A549 (cell line): ENCODE results near the gene DGCR2. TPM values are rescaled to one million over a fixed set of nuclear protein-coding genes. Genes with fewer than 3 reads are reported as not detected.

Source experiments
- ATAC-seq, 2 experiments: fragments of 200-7000 bp in 1 of 2; fragments of >200 bp in 1 of 2; cut with Nextera tagmentation in 1 of 2; cut with Tn5 transposase in 1 of 2; 3 replicates each; pipeline versions ENCODE4 v1.8.0 to v1.9.1; 2018 to 2020; ENCODE audit warnings: mild to moderate bottlenecking in 1 of 2, moderate library complexity in 1 of 2
- CTCF ChIA-PET: fragments of 300-600 bp; sonication (Branson Sonifier 250); formaldehyde crosslinking; extraction: SDS; loops from one replicate; lab custom pipeline; 2021; ENCODE audit warnings: antibody characterized with exemption, inconsistent platforms; lab: Yijun Ruan, JAX
- POLR2A ChIA-PET: fragments of 350-600 bp; formaldehyde crosslinking; extraction: SDS; loops from one replicate; lab custom pipeline; 2021; ENCODE audit warnings: antibody characterized with exemption, inconsistent platforms; lab: Yijun Ruan, JAX
- DNase-seq, 2 experiments: peaks; one replicate each; pipeline versions ENCODE4 v3.0.0 to v3.0.0-alpha.2; 2011 to 2016; ENCODE audit warnings: low read depth in 1 of 2, low spot score in 1 of 2
- FAIRE-seq: peaks from 2 replicates; lab custom pipeline; 2011; peaks lifted over from hg19 to GRCh38; lab: Jason Lieb, UNC
- H3K27ac ChIP-seq, 2 experiments: fragments of >200 bp; sonication (Bioruptor Twin); formaldehyde crosslinking; 3 replicates each; pipeline ENCODE4 v1.5.1; 2016 to 2017
- H3K4me1 ChIP-seq: fragments of >200 bp; sonication (Bioruptor Twin); formaldehyde crosslinking; 3 replicates; pipeline ENCODE4 v1.6.1; 2016
- H3K4me2 ChIP-seq: fragments of >200 bp; sonication (Bioruptor Twin); formaldehyde crosslinking; 3 replicates; pipeline ENCODE4 v1.6.1; 2016
- H3K4me3 ChIP-seq: fragments of >200 bp; sonication (Bioruptor Twin); formaldehyde crosslinking; 3 replicates; pipeline ENCODE4 v1.5.1; 2016
- H3K9me3 ChIP-seq: fragments of >200 bp; sonication (Bioruptor Twin); formaldehyde crosslinking; 3 replicates; pipeline ENCODE4 v1.6.1; 2016
- ATOH8 ChIP-seq: fragments of 250-450 bp; sonication (Bioruptor Pico); IDR thresholded peaks from 2 replicates; pipeline ENCODE4 v1.5.0; 2020; ENCODE audit warnings: low read depth, mild to moderate bottlenecking, moderate library complexity
- CBX2 ChIP-seq: fragments of 200-600 bp; sonication (generic); IDR thresholded peaks from 2 replicates; pipeline ENCODE4 v1.6.1; 2016; ENCODE audit warnings: low read depth, mild to moderate bottlenecking, borderline replicate concordance
- CEBPB ChIP-seq, 2 experiments: fragments of >200 bp in 1 of 2; sonication (Bioruptor Twin) in 1 of 2; formaldehyde crosslinking in 1 of 2; IDR thresholded peaks; 2 replicates each; pipeline ENCODE4 v1.6.1; 2012 to 2016
- GATA3 ChIP-seq: IDR thresholded peaks from 2 replicates; pipeline ENCODE4 v1.6.1; 2012; ENCODE audit warnings: borderline replicate concordance
- HDAC2 ChIP-seq: fragments of 200-600 bp; sonication (generic); IDR thresholded peaks from 2 replicates; pipeline ENCODE4 v1.6.1; 2016
- HOXA7 ChIP-seq: fragments of 250-450 bp; sonication (Bioruptor Pico); IDR thresholded peaks from 2 replicates; pipeline ENCODE4 v1.5.0; 2020; ENCODE audit warnings: mild to moderate bottlenecking, moderate library complexity
- HOXB13 ChIP-seq: fragments of 250-450 bp; sonication (Bioruptor Pico); IDR thresholded peaks from 2 replicates; pipeline ENCODE4 v1.5.0; 2020; ENCODE audit warnings: low read depth, mild to moderate bottlenecking, moderate library complexity
- HOXB5 ChIP-seq: fragments of 250-450 bp; sonication (Bioruptor Pico); IDR thresholded peaks from 2 replicates; pipeline ENCODE4 v1.5.0; 2020; ENCODE audit warnings: mild to moderate bottlenecking, moderate library complexity
- JUN ChIP-seq, 2 experiments: fragments of >200 bp; sonication (Bioruptor Twin); formaldehyde crosslinking; IDR thresholded peaks; 2 replicates in 1 of 2; 3 replicates in 1 of 2; pipeline ENCODE4 v1.6.1; 2016 to 2017
- JUNB ChIP-seq: fragments of >200 bp; sonication (Bioruptor Twin); formaldehyde crosslinking; IDR thresholded peaks from 2 replicates; pipeline ENCODE4 v1.6.1; 2016
- KDM1A ChIP-seq: fragments of 200-600 bp; sonication (generic); IDR thresholded peaks from 2 replicates; pipeline ENCODE4 v1.6.1; 2016; ENCODE audit warnings: low read depth, mild to moderate bottlenecking
- NFE2L2 ChIP-seq: fragments of 150-350 bp; conservative IDR thresholded peaks from 2 replicates; pipeline ENCODE4 v1.6.1; 2014; ENCODE audit warnings: low read length
- PHF8 ChIP-seq: fragments of 200-600 bp; sonication (generic); IDR thresholded peaks from 2 replicates; pipeline ENCODE4 v1.6.1; 2016; ENCODE audit warnings: low read depth, mild to moderate bottlenecking, antibody characterized with exemption, moderate library complexity, borderline replicate concordance
- POLR2AphosphoS2 ChIP-seq: conservative IDR thresholded peaks from 2 replicates; pipeline ENCODE4 v1.6.1; 2012; ENCODE audit warnings: low read length, improper control_type of control experiment, inconsistent platforms
- RARB ChIP-seq: fragments of 250-450 bp; sonication (Bioruptor Pico); IDR thresholded peaks from 2 replicates; pipeline ENCODE4 v1.8.0; 2021; ENCODE audit warnings: mild to moderate bottlenecking, moderate library complexity
- RCOR1 ChIP-seq: fragments of 150-350 bp; IDR thresholded peaks from 2 replicates; pipeline ENCODE4 v1.6.1; 2014; ENCODE audit warnings: antibody characterized with exemption, low read length, low read depth
- RFX5 ChIP-seq: fragments of 450-650 bp; IDR thresholded peaks from 2 replicates; pipeline ENCODE4 v1.7.1; 2014; ENCODE audit warnings: antibody characterized with exemption, mild to moderate bottlenecking, moderate library complexity
- SMC3 ChIP-seq: fragments of >200 bp; sonication (Bioruptor Twin); formaldehyde crosslinking; IDR thresholded peaks from 3 replicates; pipeline ENCODE4 v1.6.1; 2018; ENCODE audit warnings: inconsistent platforms
- SREBF2 ChIP-seq: fragments of 450-650 bp; IDR thresholded peaks from 2 replicates; pipeline ENCODE4 v1.6.1; 2014; ENCODE audit warnings: mild to moderate bottlenecking, moderate library complexity
- TFCP2L1 ChIP-seq: fragments of 250-450 bp; sonication (Bioruptor Pico); IDR thresholded peaks from 2 replicates; pipeline ENCODE4 v1.5.0; 2021; ENCODE audit warnings: mild to moderate bottlenecking
- TP53 ChIP-seq: fragments of 250-450 bp; sonication (Bioruptor Pico); IDR thresholded peaks from 2 replicates; pipeline ENCODE4 v1.5.0; 2021; ENCODE audit warnings: mild to moderate bottlenecking, moderate library complexity
- USF2 ChIP-seq: fragments of 450-650 bp; IDR thresholded peaks from 2 replicates; pipeline ENCODE4 v1.6.1; 2014; ENCODE audit warnings: antibody characterized with exemption
- ZSCAN20 ChIP-seq: fragments of 250-450 bp; sonication (Bioruptor Pico); IDR thresholded peaks from 2 replicates; pipeline ENCODE4 v1.8.0; 2022; ENCODE audit warnings: mild to moderate bottlenecking, moderate library complexity
- WGBS: methylation state at CpG from one replicate; pipeline ENCODE4 v1.1.6; 2017; ENCODE audit errors: missing lambda C conversion rate; 5-methylcytosine and 5-hydroxymethylcytosine counted together
- polyA plus RNA-seq, 4 experiments: library from polyadenylated mRNA; depleted of rRNA in 3 of 4; stranded (reverse); fragments of >200 nt; fragmentation: RNase III in 1 of 4; extraction: RNeasy Plus Mini Kit Qiagen cat#74134 plus additional on column Dnase treatment in 1 of 4; gene quantifications; 2 replicates in 3 of 4; 3 replicates in 1 of 4; pipeline ENCODE4 v1.2.3, GENCODE V29; 2011 to 2017
- TF ChIP-seq, protein P1 (sequence below): fragments of >200 bp; sonication (Bioruptor Twin); formaldehyde crosslinking; IDR thresholded peaks from 3 replicates; pipeline ENCODE4 v1.6.1; 2016
- TF ChIP-seq, protein P2 (sequence below): fragments of 200-600 bp; sonication (generic); IDR thresholded peaks from 2 replicates; pipeline ENCODE4 v1.6.1; 2016; ENCODE audit warnings: antibody characterized with exemption, mild to moderate bottlenecking, moderate library complexity

The DGCR2 gene
- polyA plus RNA-seq, 2 of the 4 experiments (the other 2 are of a cell fraction) = 10.6 to 17.9 TPM

- TF ChIP-seq, protein P1, sequence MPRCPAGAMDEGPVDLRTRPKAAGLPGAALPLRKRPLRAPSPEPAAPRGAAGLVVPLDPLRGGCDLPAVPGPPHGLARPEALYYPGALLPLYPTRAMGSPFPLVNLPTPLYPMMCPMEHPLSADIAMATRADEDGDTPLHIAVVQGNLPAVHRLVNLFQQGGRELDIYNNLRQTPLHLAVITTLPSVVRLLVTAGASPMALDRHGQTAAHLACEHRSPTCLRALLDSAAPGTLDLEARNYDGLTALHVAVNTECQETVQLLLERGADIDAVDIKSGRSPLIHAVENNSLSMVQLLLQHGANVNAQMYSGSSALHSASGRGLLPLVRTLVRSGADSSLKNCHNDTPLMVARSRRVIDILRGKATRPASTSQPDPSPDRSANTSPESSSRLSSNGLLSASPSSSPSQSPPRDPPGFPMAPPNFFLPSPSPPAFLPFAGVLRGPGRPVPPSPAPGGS = no peak
- TF ChIP-seq RARB (CRISPR knock-in tag) (no peak), ATOH8 (CRISPR knock-in tag) (no peak), KDM1A (no peak), HOXB13 (CRISPR knock-in tag) (no peak), GATA3 (no peak), PHF8 (no peak), RCOR1 (no peak)
- TF ChIP-seq, protein P2, sequence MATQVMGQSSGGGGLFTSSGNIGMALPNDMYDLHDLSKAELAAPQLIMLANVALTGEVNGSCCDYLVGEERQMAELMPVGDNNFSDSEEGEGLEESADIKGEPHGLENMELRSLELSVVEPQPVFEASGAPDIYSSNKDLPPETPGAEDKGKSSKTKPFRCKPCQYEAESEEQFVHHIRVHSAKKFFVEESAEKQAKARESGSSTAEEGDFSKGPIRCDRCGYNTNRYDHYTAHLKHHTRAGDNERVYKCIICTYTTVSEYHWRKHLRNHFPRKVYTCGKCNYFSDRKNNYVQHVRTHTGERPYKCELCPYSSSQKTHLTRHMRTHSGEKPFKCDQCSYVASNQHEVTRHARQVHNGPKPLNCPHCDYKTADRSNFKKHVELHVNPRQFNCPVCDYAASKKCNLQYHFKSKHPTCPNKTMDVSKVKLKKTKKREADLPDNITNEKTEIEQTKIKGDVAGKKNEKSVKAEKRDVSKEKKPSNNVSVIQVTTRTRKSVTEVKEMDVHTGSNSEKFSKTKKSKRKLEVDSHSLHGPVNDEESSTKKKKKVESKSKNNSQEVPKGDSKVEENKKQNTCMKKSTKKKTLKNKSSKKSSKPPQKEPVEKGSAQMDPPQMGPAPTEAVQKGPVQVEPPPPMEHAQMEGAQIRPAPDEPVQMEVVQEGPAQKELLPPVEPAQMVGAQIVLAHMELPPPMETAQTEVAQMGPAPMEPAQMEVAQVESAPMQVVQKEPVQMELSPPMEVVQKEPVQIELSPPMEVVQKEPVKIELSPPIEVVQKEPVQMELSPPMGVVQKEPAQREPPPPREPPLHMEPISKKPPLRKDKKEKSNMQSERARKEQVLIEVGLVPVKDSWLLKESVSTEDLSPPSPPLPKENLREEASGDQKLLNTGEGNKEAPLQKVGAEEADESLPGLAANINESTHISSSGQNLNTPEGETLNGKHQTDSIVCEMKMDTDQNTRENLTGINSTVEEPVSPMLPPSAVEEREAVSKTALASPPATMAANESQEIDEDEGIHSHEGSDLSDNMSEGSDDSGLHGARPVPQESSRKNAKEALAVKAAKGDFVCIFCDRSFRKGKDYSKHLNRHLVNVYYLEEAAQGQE = no peak
- TF ChIP-seq, all 56 proteins: peak for 0
Observed at GRCh38 chr22:19081351-19081750, 40.9 kb downstream of the DGCR2 start (continued).

DNA sequence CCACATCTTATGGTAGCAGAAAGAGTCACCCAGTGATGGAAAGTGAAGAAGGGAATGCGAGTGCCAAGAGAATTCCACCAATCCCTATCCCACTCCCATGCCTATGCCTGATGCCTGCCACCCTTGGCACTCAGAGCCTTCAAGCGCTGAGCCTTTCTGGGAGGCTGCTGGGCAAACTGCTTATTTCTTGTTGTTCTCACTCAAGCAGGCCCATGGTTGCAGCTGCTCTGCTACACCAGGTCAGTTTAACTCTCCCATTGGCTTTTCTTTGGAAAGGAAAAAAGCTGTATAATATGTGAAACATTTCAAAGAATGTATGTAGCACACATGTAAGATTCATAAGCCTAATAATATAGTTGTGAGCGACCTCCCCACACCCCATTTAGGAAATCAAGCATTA lies 41.4 kb downstream of the DGCR2 start:
- no peak for FAIRE-seq
- 94% methylated on average over 3 of the region's 3 CpGs for WGBS

More for the DNA sequence above, 41.4 kb downstream of the DGCR2 start:
- POLR2A ChIA-PET = no interaction called here
- Histone ChIP-seq H3K4me3 (no peak overlapping the region), H3K4me1 (peaks cover 7% of the 10 kb centered on the region; the same call in 2 of the 3 replicates), H3K27ac (no peak overlapping the region), H3K9me3 (no peaks in the 10 kb centered on the region), H3K4me2 (no peak overlapping the region)
- CTCF ChIA-PET = no interaction called here
- ATAC-seq (no peak), DNase-seq (no peak)
- TF ChIP-seq PHF8 = no peak
- no peak for TF ChIP-seq ATOH8 (CRISPR knock-in tag)
- no peak for TF ChIP-seq HDAC2
- no peak for TF ChIP-seq NFE2L2
- no peak for TF ChIP-seq CBX2
- no peak for TF ChIP-seq CEBPB (IDR thresholded peaks at IDR 0.05)
- no peak for TF ChIP-seq TP53
- no peak for TF ChIP-seq JUN (IDR thresholded peaks at IDR 0.05)
- no peak for TF ChIP-seq TFCP2L1 (CRISPR knock-in tag)
- TF ChIP-seq HOXA7 = no peak
- TF ChIP-seq SMC3 = no peak
- no peak for TF ChIP-seq POLR2AphosphoS2
- TF ChIP-seq ZSCAN20 (CRISPR knock-in tag) = no peak
- TF ChIP-seq JUNB = no peak
- TF ChIP-seq, protein P1 = no peak
- no peak for TF ChIP-seq RFX5
- no peak for TF ChIP-seq HOXB5
- TF ChIP-seq GATA3 = no peak
- no peak for TF ChIP-seq SREBF2
- no peak for TF ChIP-seq USF2
